HG03039 (cell line): ENCODE data around the gene CTSD.

Source experiments
- ATAC-seq: cut with Tn5 transposase; IDR thresholded peaks from one replicate; pipeline ENCODE4 v1.9.1; 2021; ENCODE audit warnings: mild to moderate bottlenecking, moderate library complexity; ENCODE audit not compliant: unreplicated experiment

The CTSD gene

DNA sequence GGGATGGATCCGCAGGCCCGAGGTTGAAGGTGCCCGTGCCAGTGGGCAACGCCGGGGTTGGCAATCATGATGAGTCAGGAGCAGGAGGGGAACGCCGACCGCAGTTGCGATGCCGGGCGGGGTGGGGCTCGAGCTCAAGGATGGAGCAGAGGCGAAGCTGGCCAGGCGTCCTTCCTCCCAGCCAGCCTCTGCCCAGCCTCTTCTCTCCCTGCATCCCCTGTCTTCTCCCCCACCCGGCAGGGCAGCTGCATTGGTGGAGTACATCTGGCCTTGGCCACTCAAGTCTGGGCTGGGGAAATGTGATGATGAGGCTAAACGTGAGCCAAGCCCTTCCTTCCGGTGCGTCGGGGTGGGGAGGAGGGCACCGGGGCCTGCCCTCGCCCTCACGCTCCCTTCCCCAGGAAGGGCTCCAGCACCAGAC is 17.2 kb downstream of the CTSD start:
- ATAC-seq, result no peak

DNA sequence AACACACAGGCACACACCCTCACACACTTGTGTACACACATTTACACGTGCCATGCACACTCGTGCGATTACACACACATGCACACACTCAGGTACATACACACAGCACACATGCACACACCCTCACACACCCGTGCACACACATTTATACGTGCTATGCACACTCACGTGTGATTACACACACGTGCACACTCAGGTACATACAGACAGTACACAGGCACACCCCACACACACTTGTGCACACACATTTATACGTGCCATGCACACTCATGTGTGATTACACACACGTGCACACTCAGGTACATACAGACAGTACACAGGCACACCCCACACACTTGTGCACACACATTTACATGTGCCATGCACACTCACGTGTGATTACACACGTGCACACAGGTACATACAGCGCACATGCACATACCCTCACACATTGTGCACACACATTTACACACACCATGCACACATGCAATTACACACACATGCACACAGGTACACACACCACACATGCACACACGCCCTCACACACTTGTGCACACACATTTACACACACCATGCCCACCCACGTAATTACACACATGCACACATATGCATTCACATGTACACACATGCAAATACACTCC is 17.9 kb downstream of the CTSD start:
- no peak for ATAC-seq

DNA sequence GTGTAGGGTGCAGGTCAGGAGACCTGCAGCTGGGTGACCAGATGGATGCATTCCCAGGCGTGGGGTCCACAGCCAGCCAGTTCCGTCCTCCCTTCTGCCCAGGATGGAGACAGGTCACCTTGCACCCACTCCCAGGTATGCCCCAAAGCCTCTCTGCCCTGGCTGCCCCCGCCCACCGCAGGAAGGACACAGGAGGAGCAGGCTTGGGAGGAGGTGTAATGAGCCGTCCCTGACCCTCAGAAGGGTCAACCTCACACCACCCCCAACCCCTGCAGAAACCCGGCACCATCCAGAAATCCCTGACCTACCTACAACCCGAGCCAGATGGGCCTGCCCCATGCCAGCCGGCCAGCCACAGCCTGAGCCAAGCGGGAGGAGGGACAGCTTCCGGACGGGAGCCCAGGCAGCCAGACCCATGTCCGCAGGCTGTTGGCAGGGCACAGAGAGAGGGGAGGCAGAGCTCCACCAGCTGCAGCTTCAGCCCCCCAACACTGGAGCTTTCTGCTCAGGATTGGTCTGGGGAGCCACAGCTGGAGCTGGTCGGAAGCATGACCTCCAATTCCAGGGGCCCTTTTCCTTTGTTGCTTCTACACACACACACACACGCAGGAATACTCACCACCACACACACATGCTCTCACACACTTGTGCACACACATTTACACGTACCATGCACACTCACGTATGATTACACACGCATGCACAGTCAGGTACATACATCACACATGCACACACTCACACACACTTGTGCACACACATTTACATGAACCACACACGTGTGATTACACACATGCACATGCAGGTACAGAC is 18.6 kb downstream of the CTSD start:
- ATAC-seq, result no peak

DNA sequence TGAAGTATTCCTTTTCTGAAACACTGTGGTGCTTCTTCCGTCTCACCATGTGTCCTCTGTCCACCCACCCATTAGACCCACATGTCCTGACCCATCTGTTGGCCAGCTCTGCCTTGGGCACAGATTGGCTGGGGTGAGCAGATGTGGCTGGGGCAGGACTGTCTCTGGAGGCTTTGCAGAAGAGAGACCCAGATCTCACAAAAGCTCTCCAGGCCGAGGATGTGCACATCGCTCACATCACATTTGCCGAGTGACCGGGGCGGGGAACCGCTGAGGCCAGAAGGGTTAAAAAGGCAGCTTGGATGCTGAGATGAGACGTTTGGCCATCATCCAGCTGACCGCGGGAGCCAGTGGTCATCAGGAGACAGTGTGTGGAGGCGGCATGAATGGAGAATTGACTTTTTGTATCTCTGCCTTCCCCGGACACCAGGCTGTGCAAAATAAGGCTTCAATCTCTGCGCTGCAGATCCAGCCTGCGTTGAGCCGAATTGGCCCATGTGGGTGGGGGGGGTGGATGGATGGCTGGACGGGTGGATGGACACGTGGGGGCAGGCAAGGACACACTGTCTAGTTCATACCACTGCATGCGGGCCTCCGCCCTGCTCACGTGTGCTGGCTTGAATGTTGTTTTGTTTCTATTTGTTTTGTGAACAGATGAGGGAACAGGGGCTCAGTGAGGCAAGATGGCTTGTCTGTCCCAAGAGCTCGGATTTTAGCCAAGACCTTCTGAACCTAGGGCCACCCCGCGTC is 19.4 kb downstream of the CTSD start:
- no peak for ATAC-seq

DNA sequence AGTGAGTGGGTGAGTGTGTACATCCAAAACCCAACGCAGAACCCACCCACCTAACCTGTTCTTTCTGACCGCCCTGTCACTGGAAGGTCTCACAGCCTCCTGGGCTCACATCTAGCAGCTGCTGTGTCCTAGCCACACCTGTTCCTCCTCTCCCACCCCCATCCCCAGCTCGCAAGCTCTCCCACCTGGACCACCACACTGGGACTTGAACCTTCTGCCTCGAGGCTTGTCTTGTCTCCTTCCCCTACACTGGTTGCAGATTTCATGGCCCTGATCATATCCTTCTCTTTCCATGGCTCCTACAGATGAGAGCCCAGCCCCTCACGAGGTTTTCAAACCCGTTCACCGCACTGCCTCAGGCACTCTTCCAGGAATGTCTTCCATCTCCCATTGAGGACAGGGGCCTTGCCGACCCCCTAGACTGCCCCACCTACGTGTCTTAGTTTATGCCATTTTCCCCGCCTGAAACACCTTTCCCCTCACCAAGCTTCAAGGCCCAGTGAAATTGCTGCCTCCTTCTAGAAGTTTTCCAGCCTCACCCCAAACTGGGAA is 20.1 kb downstream of the CTSD start:
- ATAC-seq, result no peak

DNA sequence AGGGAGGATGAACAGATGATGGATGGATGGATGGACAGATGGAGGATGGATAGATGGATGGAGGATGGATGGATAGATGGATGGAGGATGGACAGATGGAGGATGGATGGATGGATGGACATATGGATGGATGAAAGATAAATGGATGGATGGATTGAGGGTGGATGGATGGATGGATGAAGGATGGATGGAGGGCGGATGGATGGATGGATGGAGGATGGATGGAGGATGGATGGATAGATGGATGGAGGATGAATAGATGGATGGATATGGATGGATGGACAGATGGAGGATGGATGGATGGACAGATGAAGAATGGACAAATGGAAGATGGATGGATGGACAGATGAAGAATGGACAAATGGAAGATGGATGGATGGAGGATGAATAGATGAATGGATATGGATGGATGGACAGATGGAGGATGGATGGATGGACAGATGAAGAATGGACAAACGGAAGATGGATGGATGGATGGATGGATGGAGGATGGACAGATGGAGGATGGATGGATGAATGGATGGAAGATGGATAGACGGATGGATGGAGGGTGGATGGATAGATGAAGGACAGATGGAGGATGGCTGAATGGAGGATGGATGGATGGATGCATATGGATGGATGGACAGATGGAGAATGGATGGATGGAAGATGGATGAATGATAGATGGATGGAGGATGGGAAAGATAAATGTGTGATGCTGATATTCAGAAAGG is 20.7 kb downstream of the CTSD start:
- ATAC-seq, result no peak

DNA sequence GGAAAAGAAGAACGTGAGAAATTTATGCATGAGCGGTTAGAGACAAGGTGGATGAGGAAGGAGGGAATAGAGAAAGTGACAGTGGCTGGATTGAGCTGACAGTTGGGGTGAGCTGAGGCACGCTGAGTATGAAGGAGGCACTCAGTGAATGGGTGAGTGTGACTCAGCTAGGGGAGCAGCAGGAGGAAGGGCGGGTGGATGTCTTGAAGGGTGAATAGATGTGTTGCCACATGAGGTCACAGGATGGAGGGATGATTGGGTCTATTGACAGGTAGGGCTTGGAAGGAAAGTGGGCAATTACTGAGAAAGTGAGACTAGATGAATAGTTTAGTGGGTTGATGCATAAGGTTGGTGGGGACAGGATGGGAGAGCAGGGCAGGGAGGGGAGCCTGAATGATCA is 21.4 kb downstream of the CTSD start:
- no peak for ATAC-seq

DNA sequence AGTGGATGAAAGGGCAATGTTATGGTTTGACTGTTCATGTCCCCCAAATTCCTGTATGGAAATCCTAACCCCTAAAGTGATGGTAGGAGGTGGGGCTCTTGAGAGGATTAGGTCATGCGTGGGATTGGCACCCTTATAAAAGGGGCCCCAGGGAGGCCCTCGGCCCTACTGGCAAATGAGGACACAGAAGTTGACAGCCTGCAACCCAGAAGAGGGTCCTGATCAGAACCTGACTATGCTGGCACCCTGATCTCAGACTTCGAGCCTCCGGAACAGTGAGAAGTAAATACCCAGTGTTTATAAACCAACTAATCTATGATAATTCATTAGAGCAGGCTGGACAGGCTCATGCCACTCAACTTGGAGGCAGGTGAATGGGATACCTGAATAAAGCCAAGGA is 22.0 kb downstream of the CTSD start:
- ATAC-seq, result no peak

DNA sequence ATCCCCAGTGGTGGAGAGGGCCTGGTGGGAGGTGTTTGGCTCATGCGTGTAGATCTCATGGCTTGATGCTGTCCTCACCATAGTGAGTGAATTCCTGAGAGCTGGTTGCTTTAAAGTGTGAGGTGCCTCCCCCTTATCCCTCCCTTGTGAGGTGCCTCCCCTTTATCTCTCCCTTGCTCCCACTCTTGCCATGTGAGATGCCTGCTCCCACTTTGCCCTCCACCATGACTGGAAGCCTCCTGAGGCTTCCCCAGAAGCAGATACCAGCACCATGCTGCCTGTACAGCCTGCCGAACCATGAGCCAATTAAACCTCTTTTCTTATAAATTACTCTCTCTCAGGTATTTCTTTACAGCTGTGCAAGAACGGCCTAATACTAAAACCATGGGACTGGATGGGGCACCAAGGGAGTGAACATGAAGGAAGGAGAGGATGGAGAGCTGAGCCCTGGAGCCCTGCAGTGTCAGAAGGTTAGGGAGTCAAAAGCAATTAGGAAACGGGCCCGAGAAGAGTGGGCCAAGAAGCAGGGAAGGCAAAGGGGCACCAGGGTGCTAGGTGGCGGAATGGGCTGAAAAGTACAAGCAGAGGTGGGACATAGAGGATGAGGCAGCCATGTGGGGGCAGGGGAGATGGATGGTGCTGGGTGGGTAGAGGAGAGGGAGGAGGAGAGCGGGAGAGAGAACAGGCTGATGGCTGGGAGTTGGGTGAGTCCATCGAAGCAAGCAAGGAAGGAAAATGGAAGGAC is 22.8 kb downstream of the CTSD start:
- no peak for ATAC-seq

DNA sequence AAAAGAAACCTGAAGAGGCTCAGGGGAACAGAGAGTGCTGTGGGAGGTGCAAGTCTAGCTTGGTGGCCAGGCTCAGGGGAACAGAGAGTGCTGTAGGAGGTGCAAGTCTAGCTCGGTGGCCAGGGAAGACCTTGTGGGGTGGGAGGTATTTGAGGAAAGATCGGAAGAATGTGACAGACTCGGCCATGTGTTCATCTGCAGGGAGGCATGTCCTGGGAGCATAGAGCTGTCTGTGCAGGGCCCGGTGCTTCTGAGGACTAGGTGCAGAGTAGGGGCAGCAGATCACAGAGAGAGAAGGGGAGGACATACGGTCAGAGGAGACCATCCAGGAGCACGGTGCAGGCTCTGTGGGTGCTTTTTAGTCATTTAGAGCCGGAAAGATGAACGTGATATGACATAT is 24.2 kb downstream of the CTSD start:
- no peak for ATAC-seq

DNA sequence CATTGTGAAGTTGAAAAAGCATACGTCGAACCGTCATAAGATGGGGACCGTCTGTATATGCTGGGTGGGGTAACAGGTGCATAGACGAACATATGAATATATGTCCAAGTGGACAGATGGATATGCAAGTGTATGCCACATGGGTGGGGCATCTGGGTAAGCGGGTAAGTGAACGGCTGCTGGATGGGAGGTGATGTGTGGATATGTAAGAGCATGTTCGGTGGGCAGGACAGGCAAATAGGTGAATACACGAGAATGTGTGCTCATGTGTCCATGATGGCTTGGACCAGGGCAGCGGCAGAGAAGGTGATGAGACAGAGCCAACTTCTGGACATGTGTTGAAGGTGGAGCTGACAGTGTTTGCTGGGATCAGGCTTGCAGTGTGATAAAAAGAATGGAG is 25.3 kb downstream of the CTSD start:
- no peak for ATAC-seq

DNA sequence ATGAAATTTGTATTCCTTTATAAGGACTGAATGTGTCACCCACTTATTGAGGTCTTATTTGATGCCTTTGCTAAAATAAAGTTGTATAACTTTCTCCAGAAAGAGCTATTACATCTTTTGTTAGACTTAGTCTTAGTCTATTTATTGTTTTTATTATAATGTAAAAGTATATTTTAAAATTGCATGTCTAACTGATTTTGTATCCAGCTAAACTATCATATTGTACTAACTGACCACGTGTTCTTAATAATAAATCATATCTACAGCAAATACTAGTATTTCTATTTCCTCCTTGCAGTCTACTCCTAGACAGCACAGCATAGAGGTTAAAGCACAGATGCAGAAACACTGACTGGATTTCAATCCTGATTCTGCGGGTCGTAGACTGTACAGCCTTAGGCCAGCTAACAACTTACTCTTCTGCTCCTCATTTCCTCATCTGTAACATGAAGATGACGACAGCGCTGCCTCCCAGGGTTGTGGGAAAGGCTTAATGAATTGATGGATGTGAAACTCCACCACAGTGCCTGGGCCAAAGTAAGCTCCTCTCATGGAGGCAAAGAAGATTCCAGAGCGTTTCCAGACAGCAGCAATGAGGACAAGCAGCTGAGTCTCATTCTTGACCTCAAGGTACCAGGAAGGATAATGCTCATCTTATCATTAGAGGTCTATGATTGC is 26.5 kb downstream of the CTSD start:
- no peak for ATAC-seq

DNA sequence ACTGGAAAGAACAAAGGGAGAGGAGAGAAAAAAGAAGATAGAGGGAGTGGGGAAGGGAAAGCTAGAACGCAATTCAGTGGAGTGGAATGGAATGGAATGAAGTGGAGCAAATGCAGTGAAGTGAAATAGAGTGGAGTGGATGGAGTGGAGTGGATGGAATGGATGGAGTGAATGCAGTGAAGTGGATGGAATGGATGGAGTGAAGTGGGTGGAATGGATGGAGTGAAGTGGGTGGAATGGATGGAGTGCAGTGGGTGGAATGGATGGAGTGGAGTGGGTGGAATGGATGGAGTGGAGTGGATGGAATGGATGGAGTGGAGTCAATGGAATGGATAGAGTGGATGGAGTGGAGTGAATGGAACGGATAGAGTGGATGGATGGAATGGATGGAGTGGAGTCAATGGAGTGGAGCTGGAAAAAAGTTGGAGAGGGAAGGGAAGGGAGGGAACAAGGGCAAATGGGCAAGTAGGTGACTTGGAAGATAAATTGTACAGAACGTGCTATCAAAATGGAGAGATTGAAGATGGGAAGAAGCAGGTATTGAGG is 27.2 kb downstream of the CTSD start:
- ATAC-seq, result no peak

DNA sequence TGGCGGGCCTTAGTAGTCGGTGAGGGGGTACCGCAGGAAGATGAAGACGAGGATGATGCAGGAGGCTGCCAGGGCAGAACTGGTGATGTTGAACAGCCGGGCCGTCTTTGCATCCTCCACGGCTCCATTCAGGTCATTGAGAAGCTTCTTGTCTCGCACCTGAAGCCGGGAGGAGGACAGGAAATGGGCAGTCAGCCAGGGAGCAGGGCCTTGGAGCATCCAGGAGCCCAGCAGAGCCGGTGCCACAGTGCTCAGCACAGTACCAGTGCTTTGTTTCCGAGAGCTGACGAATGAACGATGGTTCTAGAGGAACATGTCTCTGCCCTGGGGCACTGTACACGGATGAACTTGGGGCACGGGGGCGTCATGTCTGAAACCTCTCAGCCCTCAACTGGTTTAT is 28.5 kb downstream of the CTSD start:
- ATAC-seq, result no peak

DNA sequence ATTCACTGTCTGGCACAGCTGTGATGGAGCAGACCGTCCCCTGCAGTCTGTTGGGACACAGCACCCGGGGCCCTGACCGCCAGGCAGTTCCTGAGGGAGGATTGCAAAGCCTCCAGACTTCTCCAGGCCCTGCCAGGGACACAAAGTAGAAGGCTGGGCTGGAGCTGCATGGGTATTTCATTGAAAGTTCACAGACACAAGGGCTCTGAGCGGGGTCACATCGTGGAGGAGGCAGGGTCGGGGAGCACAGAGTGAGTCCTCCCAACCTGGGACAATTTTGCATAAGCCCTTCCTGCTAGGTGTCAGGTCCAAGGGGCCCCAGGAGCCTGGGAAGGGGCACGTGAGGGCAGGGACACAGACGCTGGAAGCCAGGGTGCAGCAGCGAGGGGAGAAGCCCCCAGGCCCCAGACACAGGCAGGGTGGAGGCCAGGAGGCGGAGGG is 29.1 kb downstream of the CTSD start:
- ATAC-seq, result no peak

DNA sequence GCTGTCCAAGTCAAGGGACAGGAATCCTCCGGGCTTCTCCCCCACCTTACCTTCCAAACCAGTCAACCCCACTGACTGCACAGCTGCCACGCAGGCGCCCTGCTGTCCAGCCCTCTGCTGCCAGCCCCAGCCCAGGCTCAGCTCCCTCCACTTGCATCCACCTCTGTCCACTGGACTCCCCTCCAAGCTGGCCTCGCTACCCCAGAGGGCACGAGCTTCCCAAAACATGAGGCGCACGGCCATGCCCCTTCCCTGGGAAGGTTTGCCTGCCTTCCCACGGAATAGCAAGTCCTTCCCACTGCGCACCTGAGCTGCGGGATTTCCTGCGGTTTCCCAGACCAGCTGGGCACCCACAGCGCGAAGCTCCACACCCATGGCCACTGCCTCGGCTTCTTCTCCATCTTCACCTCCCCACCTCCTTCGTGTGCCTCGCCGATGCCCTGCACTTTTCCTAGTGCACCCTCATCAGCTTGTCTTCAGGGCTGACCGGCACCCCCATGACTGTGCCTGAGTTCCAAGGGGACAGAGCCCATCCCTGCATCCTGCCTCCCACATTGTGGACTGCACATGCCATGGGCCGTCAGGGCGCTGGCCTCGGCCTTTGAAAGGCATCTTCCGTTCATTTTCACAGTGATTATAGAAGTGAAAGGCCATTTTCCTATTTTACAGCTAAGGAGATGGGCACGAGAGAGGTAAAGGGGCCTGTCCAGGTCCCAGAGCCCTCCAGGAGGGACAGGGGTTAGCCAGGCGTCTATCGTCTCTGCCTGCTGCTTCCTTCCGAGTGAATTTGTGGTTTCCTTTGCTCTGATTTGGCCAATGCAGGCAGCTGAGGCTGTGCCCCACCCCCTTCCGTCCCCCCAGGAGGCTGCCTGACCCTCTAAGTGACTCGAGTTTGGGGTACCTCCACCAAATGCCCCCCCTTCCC is 29.7 kb downstream of the CTSD start:
- no peak for ATAC-seq

DNA sequence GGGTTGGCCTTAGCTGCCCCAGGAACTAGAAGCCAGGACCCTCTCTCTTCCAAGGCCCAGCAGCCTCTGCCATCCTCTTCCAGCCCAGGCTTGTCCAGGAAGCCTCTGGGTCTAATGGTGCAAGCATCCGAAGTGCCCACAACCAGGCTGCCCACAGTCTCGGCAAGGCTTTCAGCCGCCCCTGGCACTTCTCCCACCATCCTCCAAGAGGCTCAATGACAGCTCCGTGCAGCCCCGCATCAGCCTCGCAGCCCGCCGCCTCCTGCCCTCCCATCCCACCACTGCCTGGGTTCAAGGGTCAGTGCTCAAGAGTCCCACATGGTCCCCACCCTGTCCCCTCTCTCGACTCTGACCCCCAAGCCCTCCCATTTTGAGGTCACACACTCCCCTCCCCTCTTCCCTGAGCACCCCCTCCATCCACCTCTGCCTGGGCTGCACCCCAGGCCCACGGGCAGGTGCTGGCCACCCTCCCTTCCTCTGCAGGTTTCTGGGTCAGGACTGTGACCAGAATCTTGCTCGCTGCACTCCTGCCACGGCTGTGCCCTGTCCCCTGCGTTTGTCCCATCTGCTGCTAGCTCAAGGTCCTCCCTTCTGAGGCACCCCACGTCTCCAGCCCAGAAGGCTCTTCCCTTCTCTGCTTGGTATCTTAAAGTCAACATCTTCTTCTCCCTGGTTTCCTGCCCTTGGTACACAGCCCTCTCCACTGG is 30.6 kb downstream of the CTSD start:
- no peak for ATAC-seq
